ENCODE measurements around the gene DHPS. TPM values are rescaled to one million over a fixed set of nuclear protein-coding genes. Genes with fewer than 3 reads are reported as not detected.

The DHPS gene
- total RNA-seq, 1 donor from 2014 or later = 70.5 TPM

DNA sequence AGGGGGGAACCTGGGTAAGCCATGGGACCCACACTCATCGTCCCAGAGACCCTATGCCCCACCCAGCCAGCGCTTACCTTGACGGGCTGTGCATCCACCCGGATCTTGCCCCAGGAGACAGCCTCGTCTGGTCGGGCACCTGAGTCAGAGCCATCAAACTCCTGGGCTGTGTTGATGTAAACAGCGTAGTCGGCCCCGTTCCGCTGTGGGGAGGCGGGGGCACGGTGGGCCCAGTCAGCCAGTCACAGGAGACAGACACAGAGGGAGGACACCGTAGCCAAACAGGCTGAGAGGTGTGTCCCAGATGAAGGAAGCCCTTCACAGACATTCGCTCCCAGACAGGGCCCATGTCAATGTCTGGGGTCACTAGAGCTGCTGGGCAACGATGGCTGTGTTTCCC lies 5.7 kb downstream of the DHPS start:
- intact Hi-C loops (cut with DNase I) = loop anchor here (10.0 kb wide), 1 partner anchor 111 kb away; no protein-coding TSS in a partner anchor
- Histone ChIP-seq H3K36me3 (peaks cover 78% of the 10 kb centered on the region), H3K4me1 (peaks cover 10% of the 10 kb centered on the region), H3K4me3 (no peak overlapping the region), H3K27ac (no peak overlapping the region), H3K9me3 (no peaks in the 10 kb centered on the region), H3K27me3 (no peaks in the 10 kb centered on the region)
- DNase-seq = no peak
- TF ChIP-seq, protein P1, sequence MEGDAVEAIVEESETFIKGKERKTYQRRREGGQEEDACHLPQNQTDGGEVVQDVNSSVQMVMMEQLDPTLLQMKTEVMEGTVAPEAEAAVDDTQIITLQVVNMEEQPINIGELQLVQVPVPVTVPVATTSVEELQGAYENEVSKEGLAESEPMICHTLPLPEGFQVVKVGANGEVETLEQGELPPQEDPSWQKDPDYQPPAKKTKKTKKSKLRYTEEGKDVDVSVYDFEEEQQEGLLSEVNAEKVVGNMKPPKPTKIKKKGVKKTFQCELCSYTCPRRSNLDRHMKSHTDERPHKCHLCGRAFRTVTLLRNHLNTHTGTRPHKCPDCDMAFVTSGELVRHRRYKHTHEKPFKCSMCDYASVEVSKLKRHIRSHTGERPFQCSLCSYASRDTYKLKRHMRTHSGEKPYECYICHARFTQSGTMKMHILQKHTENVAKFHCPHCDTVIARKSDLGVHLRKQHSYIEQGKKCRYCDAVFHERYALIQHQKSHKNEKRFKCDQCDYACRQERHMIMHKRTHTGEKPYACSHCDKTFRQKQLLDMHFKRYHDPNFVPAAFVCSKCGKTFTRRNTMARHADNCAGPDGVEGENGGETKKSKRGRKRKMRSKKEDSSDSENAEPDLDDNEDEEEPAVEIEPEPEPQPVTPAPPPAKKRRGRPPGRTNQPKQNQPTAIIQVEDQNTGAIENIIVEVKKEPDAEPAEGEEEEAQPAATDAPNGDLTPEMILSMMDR (IDR thresholded peaks at IDR 0.05) = no peak
- ATAC-seq = no peak

DNA sequence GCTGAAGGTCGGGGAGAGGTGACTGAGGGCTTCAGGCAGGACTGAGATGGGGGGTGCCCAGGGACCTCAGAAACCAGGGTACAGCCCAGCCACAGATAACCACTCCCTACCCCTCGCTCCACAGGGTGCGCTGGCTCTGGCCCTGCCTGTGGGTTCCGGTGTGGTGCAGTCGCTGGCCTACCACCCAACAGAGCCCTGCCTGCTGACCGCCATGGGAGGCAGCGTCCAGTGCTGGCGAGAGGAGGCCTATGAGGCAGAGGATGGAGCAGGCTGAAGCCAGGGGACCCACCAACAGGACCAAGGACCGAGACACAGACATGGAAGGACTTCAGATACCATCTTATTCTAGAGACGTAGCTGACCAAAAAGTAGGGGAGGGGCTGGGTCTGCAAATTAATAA lies 6.3 kb downstream of the DHPS start:
- DNase-seq (no peak), ATAC-seq (no peak)
- Histone ChIP-seq H3K27ac (no peak overlapping the region), H3K4me3 (no peak overlapping the region), H3K36me3 (peaks cover 78% of the 10 kb centered on the region), H3K4me1 (peaks cover 12% of the 10 kb centered on the region), H3K9me3 (no peaks in the 10 kb centered on the region), H3K27me3 (no peaks in the 10 kb centered on the region)
- TF ChIP-seq, protein P1 (IDR thresholded peaks at IDR 0.05) = no peak
- intact Hi-C loops (cut with DNase I) = loop anchor here (10.0 kb wide), 1 partner anchor 111 kb away; no protein-coding TSS in a partner anchor

DNA sequence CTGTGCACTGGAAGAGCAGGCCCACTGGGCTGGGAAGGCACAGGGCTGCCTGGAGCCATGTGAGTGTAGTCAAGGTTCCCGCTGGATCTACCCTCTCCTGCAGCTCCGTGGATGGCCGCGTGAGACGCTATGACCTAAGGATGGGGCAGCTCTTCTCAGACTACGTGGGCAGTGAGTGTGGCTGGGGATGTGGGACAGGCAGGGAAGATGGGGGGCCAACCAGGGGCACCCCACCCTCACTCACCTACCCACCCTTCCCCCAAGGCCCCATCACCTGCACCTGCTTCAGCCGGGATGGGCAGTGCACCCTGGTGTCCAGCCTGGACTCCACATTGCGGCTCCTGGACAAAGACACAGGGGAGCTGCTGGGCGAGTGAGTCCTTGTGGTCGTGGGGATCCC lies 8.9 kb downstream of the DHPS start:
- DNase-seq = no peak
- TF ChIP-seq, protein P1 (IDR thresholded peaks at IDR 0.05) = no peak
- no peak for ATAC-seq
- H3K36me3 ChIP-seq = peaks cover 55% of the 10 kb centered on the region
- no peak overlapping the region for H3K4me3 ChIP-seq
- H3K27ac ChIP-seq = no peak overlapping the region
- no peaks in the 10 kb centered on the region for H3K9me3 ChIP-seq
- intact Hi-C loops (cut with DNase I) = loop anchor here (10.0 kb wide), 1 partner anchor 108 kb away; no protein-coding TSS in a partner anchor
- H3K4me1 ChIP-seq = peaks cover 23% of the 10 kb centered on the region
- no peaks in the 10 kb centered on the region for H3K27me3 ChIP-seq

DNA sequence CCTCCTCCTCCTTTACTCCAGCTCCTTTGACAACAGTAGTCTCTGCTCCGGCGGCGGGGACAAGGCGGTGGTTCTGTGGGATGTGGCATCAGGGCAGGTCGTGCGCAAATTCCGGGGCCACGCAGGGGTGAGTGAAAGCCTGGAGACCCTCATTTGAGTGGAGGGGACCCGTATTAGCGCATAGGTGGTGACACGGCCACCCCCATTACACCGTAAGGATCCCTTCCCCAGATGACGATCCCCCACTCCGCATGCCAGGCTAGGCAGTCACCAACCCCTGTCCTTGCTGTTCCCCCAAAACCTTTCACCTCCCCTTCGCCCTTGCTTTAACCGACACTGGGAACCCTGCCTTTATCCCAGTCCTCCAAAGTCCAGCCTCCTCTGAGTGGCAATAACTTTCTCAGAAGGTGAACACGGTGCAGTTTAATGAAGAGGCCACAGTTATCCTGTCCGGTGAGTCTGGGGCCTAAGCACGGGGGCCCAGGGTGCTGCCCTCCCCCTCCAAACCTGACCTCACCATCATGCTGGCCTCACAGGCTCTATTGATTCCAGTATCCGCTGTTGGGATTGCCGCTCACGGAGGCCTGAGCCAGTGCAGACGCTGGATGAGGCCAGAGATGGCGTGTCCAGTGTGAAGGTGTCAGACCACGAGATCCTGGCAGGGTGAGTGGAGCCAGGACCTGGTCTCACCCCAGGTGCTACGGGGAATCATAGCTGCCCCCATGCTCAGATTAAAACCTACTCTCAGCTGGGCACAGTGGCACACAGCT lies 11.3 kb downstream of the DHPS start:
- intact Hi-C loops (cut with DNase I) = loop anchor here (10.0 kb wide), 1 partner anchor 106 kb away; no protein-coding TSS in a partner anchor
- peak overlapping the region; percentile 92 for H3K4me3 ChIP-seq

DNA sequence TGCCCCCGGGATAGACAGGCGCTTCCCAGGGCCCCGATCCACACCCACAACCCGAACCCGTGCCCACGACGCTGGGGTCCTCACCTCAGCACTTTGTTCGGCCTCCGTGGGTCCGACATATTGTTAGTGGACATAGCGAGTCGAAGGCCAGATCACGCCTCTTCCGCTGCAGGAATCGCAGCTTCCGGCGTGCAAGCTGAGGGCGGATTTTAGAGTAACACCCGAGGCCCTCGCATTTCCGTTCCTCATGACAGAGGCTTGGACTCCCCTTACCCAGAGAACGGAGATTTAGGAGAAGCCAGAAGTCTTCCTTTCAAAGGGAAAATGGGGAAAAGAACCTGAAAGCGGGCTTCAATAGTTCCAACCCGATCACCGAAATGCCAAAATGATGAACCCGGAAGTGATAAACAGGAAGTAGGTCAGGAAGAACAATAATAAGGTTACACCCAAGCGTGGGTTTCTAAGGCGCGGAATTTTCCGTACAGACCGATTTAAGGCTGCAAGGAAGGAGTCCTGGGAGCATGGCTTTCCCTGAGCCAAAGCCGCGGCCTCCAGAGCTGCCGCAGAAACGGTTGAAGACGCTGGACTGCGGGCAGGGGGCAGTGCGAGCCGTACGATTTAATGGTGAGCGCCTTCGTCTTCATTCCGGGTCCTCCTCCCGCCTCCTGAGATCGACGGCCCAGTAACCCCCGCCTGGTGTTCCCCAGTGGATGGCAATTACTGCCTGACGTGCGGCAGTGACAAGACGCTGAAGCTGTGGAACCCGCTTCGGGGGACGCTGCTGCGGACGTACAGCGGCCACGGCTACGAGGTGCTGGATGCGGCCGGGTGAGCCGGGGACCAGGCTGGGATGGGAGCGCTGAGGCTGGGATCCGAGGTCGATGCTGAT lies 12.2 kb downstream of the DHPS start:
- Histone ChIP-seq H3K27me3 (no peaks in the 10 kb centered on the region), H3K9me3 (no peaks in the 10 kb centered on the region), H3K4me3 (peak overlapping the region; percentile 92), H3K27ac (peak overlapping the region; percentile 98), H3K36me3 (peaks cover 30% of the 10 kb centered on the region), H3K4me1 (peaks cover 37% of the 10 kb centered on the region)
- DNase-seq (peak; percentile 90), ATAC-seq (peak; percentile 69)
- intact Hi-C loops (cut with DNase I) = loop anchor here (10.0 kb wide), 1 partner anchor 105 kb away; no protein-coding TSS in a partner anchor
- TF ChIP-seq, protein P1 (IDR thresholded peaks at IDR 0.05) = no peak

More for the DNA sequence above, 11.3 kb downstream of the DHPS start:
- Histone ChIP-seq H3K9me3 (no peaks in the 10 kb centered on the region), H3K4me1 (peaks cover 37% of the 10 kb centered on the region), H3K27ac (peak overlapping the region; percentile 98), H3K36me3 (peaks cover 32% of the 10 kb centered on the region), H3K27me3 (no peaks in the 10 kb centered on the region)
- DNase-seq (no peak), ATAC-seq (no peak)
- TF ChIP-seq, protein P1 (IDR thresholded peaks at IDR 0.05) = no peak

Measured in upper lobe of right lung (tissue), 1 donor.